OCI-LY3 (cell line): ENCODE results near the gene DCTN5.

Source experiments
- H2AFZ ChIP-seq: fragments of 200-600, 300-600 bp; shearing (Covaris generic); 2 replicates; pipeline ENCODE4 v1.6.0; 2014; ENCODE audit warnings: antibody characterized with exemption, low read depth, low read length
- H3K27ac ChIP-seq: fragments of 200-600, 300-600 bp; sonication (generic); 2 replicates; pipeline ENCODE4 v1.5.1; 2014; ENCODE audit warnings: mild to moderate bottlenecking, low read length, moderate library complexity, mixed read lengths
- H3K27me3 ChIP-seq: fragments of 200-600, 300-600 bp; sonication (generic); 2 replicates; pipeline ENCODE4 v1.6.1; 2014; ENCODE audit warnings: low read depth, low read length, mixed read lengths
- H3K36me3 ChIP-seq: fragments of 200-600, 300-600 bp; sonication (generic); replicated peaks from 2 replicates; pipeline ENCODE3; 2014; ENCODE audit warnings: low read depth, low read length, mixed read lengths
- H3K4me1 ChIP-seq: fragments of 300-600, 200-600 bp; sonication (generic); 2 replicates; pipeline ENCODE4 v1.6.1; 2014; ENCODE audit warnings: low read length, mixed read lengths
- H3K4me2 ChIP-seq: fragments of 200-600, 300-600 bp; sonication (generic); 2 replicates; pipeline ENCODE4 v1.6.1; 2014; ENCODE audit warnings: low read length, mixed read lengths
- H3K4me3 ChIP-seq: fragments of 300-600, 200-600 bp; sonication (generic); 2 replicates; pipeline ENCODE4 v1.5.1; 2014; ENCODE audit warnings: antibody characterized with exemption, mild to moderate bottlenecking, low read length, moderate library complexity
- H3K79me2 ChIP-seq: fragments of 300-600, 200-600 bp; shearing (Covaris generic); 2 replicates; pipeline ENCODE4 v1.6.1; 2014; ENCODE audit warnings: mild to moderate bottlenecking, low read length, mixed read lengths
- H3K9ac ChIP-seq: fragments of 300-600, 200-600 bp; shearing (Covaris generic); 2 replicates; pipeline ENCODE4 v1.6.0; 2014; ENCODE audit warnings: mild to moderate bottlenecking, low read length, moderate library complexity
- H3K9me3 ChIP-seq: fragments of 200-600, 300-600 bp; shearing (Covaris generic); 2 replicates; pipeline ENCODE4 v1.6.1; 2014; ENCODE audit warnings: low read length, mixed read lengths; ENCODE audit not compliant: insufficient read depth
- H4K20me1 ChIP-seq: fragments of 200-600, 300-600 bp; sonication (generic); 2 replicates; pipeline ENCODE4 v1.6.1; 2016; ENCODE audit warnings: low read length, mixed read lengths; ENCODE audit not compliant: insufficient read depth
- CTCF ChIP-seq: fragments of 200-600, 300-600 bp; sonication (generic); IDR thresholded peaks from 2 replicates; pipeline ENCODE4 v1.5.1; 2014; ENCODE audit warnings: antibody characterized with exemption, low read length, low read depth
- EZH2phosphoT487 ChIP-seq: fragments of 200-600 bp; shearing (Covaris generic); IDR thresholded peaks from 2 replicates; pipeline ENCODE4 v1.6.1; 2018; ENCODE audit warnings: antibody characterized with exemption, mixed run types, low read depth

The DCTN5 gene

GRCh38 chr16:23595951-23596720 is 45.1 kb upstream of the DCTN5 start, which contains the start of gene NDUFAB1:
TSS of gene NDUFAB1 (minus strand) at chr16:23596316. CDS start at chr16:23596290, 26 bp downstream.
- Histone ChIP-seq H2AFZ (peak within 1 kb of the TSS; percentile 94), H3K9me3 (no peaks in the 10 kb centered on the region), H3K27ac (peak within 1 kb of the TSS; percentile 44), H3K79me2 (peaks cover 49% of the 10 kb centered on the region), H3K36me3 (peaks cover 17% of the 10 kb centered on the region), H3K4me2 (peak within 1 kb of the TSS; percentile 83), H3K4me1 (peaks cover 18% of the 10 kb centered on the region), H4K20me1 (peaks cover 16% of the 10 kb centered on the region), H3K4me3 (peak within 1 kb of the TSS; percentile 94), H3K9ac (peak within 1 kb of the TSS; percentile 87), H3K27me3 (no peaks in the 10 kb centered on the region)
- no peak for TF ChIP-seq EZH2phosphoT487
- TF ChIP-seq CTCF = peak; percentile 79

- peak overlapping the region; percentile 7 for H3K27ac ChIP-seq
Observed at GRCh38 chr16:23597003-23597756, 44.1 kb upstream of the DCTN5 start.

GRCh38 chr16:23607726-23608125 is 33.5 kb upstream of the DCTN5 start:
- peaks cover 13% of the 10 kb centered on the region for H3K36me3 ChIP-seq
- no peak overlapping the region for H3K4me2 ChIP-seq
- no peak overlapping the region for H3K4me3 ChIP-seq
- H3K4me1 ChIP-seq = no peaks in the 10 kb centered on the region
- no peak overlapping the region for H3K27ac ChIP-seq
- no peaks in the 10 kb centered on the region for H3K27me3 ChIP-seq
- H3K9ac ChIP-seq = no peak overlapping the region
- H2AFZ ChIP-seq = no peak overlapping the region
- H3K79me2 ChIP-seq = no peaks in the 10 kb centered on the region
- TF ChIP-seq EZH2phosphoT487 (no peak), CTCF (no peak)
- no peaks in the 10 kb centered on the region for H3K9me3 ChIP-seq
- no peaks in the 10 kb centered on the region for H4K20me1 ChIP-seq

More at GRCh38 chr16:23597003-23597756, 44.1 kb upstream of the DCTN5 start:
- Histone ChIP-seq H3K27me3 (no peaks in the 10 kb centered on the region), H3K4me3 (peak overlapping the region; percentile 94), H2AFZ (peak overlapping the region; percentile 3; the same call in 1 of the 2 replicates), H3K9me3 (no peaks in the 10 kb centered on the region), H3K79me2 (peaks cover 38% of the 10 kb centered on the region), H3K9ac (peak overlapping the region; percentile 57; the same call in 1 of the 2 replicates), H4K20me1 (peaks cover 8% of the 10 kb centered on the region), H3K36me3 (peaks cover 8% of the 10 kb centered on the region), H3K4me1 (peaks cover 18% of the 10 kb centered on the region), H3K4me2 (peak overlapping the region; percentile 77)
- TF ChIP-seq EZH2phosphoT487 = no peak
- TF ChIP-seq CTCF = peak; percentile 58

GRCh38 chr16:23608194-23608593 is 33.1 kb upstream of the DCTN5 start:
- Histone ChIP-seq H3K36me3 (peaks cover 10% of the 10 kb centered on the region), H3K4me2 (no peak overlapping the region), H3K4me1 (no peaks in the 10 kb centered on the region), H3K27me3 (no peaks in the 10 kb centered on the region), H3K9ac (no peak overlapping the region), H3K27ac (no peak overlapping the region), H4K20me1 (no peaks in the 10 kb centered on the region), H2AFZ (no peak overlapping the region), H3K4me3 (no peak overlapping the region), H3K79me2 (no peaks in the 10 kb centered on the region), H3K9me3 (no peaks in the 10 kb centered on the region)
- TF ChIP-seq EZH2phosphoT487 = no peak
- no peak for TF ChIP-seq CTCF
